NCI-H69 (cell line): ENCODE measurements around the gene CNIH1.
A peak's percentile ranks its signal among the peaks of the same experiment; 100 is the strongest.
"Not testable (repeated sequence)": the region's sequence is repeated elsewhere in the genome, so short reads cannot be mapped to it uniquely, and the experiment has no call there.

Experiments
- DNase-seq: peaks from one replicate; lab custom pipeline; 2025; lab: John Stamatoyannopoulos, UW

The CNIH1 gene

GRCh38 chr14:54427871-54428270, 13.3 kb downstream of the CNIH1 start:
- DNase-seq = no peak

- DNase-seq = no peak
Measured at GRCh38 chr14:54425537-54426274, 15.5 kb downstream of the CNIH1 start.

- no peak for DNase-seq
Measured at GRCh38 chr14:54425068-54425467, 16.1 kb downstream of the CNIH1 start.

DNA sequence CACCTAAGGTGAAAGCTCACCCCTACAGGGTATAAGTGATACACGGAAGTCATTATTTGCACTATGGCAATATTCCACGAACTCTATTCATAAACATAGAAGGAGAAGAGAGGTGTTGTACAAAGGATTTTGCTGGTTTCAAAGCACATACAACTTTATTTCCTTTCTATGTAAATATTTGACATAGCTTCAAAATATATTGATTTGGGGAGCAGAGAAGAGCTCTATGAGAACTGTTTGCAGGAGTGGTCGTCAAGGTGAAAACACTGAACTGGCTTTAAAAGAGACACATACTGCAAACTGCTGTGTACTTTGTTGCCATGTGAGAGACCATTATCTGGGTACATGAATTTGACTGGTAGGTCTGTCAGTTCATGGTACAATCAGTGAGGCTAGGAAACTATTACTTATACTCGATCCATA, 16.7 kb downstream of the CNIH1 start:
- DNase-seq = no peak

- no peak for DNase-seq
Measured at GRCh38 chr14:54423991-54424390, 17.2 kb downstream of the CNIH1 start.

DNA sequence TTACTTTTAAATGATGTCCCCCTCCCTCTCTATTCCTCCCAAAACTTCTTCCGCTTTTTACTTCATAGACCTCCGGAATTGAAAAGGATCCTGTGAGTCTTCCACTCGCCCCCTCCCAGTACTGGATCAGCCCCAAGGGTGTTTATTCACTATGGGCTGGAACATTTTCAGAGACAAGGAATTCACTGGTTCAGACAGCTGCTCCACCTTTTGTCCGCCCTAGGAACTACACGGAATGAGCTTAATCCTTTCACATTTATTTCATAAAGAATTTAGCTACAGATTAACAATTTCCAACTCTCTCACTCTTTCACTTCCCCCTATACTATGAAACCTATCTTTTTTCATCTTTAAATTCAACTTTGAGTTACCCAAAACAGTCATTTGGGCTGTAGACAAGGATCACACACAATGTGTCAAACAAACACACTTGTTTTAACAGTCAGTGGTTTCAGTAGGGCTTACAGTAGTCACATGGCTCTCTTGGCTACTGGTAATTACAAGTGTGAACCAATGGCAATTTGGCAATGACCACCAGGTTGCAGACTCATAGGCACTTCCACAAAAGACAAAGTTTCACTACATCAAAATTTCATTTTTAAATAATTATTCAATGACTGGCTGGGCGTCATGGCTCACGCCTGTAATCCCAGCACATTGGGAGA, 20.6 kb downstream of the CNIH1 start:
- peak; percentile 51 for DNase-seq

DNA sequence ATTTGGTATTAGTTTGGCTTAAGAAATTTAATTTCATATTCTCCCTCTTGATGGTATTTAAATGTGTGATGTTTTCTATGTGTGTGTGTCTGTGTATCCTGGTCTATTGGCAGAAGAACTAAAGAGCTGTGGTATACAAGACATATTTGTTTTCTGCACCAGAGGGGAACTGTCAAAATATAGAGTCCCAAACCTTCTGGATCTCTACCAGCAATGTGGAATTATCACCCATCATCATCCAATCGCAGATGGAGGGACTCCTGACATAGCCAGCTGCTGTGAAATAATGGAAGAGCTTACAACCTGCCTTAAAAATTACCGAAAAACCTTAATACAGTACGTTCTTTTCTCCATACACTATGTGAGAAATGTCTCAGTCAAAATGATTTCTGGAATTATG, 29.8 kb downstream of the CNIH1 start:
- DNase-seq = no peak

- DNase-seq = no peak
Measured at GRCh38 chr14:54410215-54410614, 31.0 kb downstream of the CNIH1 start.

GRCh38 chr14:54403401-54404005, 37.7 kb downstream of the CNIH1 start:
- DNase-seq = not testable (repeated sequence)

- no peak for DNase-seq
Measured at GRCh38 chr14:54399560-54399959, 41.6 kb downstream of the CNIH1 start.

GRCh38 chr14:54396493-54397335, 44.5 kb downstream of the CNIH1 start, which contains the start of gene CDKN3:
Gene CDKN3, plus strand, starts transcription at chr14:54397007. Its CDS starts 62 bp downstream, at chr14:54397069.
- peak; percentile 100 for DNase-seq

DNA sequence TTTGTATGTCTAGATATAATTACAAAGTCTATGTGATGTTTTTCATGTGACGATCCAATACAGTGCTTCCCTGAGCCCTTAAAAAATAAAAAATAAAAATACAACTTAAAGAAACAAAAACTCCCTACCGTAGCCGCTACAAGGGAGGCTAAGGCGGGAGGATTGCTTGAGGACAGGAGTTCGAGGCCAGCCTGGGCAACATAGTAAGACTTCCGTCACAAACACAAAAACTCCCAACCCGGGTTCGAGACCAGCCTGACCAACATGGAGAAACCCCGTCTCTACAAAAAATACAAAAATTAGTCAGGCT, 45.0 kb downstream of the CNIH1 start:
- peak; percentile 74 for DNase-seq

DNA sequence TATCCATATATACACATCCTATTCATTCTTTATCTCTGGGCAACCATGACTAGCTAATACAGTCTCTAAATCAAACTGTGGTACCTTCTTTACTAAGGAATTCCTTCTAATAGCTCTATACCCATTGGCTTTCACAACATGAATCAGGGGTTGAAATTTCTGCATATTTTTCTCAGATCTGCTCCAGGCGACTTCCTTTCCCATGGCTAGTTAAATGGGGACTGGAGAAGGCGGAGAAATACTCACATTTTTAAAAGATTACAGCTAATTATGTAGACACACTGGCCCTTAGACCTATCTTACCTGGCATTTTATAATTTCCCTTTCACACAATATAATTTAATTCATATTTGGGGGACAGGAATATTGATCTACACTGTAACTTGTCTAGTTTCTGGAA, 45.5 kb downstream of the CNIH1 start:
- DNase-seq = no peak

- no peak for DNase-seq
Measured at GRCh38 chr14:54395284-54395683, 45.9 kb downstream of the CNIH1 start.

DNA sequence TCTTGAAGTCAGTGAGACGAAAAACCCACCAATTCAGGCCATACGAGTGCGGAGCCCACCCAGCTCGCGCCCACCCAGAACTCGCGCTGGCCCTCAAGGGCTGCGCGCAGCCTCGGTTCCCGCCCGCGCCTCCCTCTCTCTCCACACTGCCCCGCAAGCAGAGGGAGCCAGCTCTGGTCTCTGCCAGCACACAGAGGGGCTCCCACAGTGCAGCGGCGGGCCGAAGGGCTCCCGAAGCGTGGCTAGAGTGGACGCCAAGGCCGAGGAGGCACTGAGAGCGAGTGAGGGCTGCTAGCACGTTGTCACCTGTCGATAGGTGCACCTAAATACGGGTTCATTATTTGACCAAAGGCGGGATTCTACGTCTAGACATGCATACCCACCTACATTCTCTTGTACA, 46.6 kb downstream of the CNIH1 start:
- no peak for DNase-seq

- DNase-seq = not testable (repeated sequence)
Measured at GRCh38 chr14:54392986-54393884, 47.9 kb downstream of the CNIH1 start.

DNA sequence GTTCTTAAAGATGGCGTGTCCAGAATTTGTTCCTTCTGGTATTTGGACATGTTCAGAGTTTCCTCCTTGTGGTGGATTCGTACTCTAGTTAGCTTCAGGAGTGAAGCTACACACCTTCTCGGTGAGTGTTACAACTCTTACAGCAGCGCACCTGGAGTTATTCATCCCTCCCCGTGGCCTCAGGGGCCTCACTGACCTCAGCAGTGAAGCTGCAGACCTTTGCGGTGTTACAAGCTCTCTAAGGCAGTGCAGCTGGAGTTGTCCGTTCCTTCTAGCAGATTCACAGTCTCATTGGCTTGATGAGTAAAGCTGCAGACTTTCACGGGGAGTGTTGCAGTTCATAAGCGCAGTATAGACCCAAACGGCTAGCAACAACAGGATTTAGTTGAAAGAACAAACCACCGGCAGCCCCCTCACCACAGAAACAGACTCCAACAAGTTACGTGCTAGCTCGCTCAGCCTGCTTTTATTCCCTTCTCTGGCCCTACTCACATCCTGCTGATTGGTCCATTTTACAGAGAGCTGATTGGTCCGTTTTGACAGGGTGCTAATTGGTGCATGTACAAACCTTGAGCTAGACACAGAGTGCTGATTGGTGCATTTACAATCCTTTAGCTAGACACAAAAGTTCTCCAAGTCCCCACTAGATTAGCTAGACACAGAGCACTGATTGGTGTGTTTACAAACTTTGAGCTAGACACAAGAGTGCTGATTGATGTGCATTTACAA, 48.9 kb downstream of the CNIH1 start:
- DNase-seq = no peak

DNA sequence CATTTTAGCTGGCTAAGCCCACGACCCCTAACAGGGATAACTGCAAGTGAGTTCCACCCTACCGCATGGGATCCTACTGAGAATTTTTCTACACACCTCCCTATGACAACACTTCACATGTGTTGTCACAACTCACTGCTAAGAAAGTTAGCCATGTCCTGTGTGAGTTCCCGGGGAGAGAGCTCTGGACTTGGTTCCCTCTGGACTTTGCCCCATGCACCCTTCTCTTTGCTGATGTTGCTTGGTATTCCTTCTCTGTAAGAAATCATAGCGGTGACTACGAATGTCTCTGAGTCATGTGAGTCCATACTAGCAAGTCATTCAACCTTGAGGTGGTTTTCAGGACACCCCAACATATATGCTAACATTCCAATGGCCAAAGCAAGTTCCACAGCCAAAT, 53.8 kb downstream of the CNIH1 start:
- DNase-seq = no peak

DNA sequence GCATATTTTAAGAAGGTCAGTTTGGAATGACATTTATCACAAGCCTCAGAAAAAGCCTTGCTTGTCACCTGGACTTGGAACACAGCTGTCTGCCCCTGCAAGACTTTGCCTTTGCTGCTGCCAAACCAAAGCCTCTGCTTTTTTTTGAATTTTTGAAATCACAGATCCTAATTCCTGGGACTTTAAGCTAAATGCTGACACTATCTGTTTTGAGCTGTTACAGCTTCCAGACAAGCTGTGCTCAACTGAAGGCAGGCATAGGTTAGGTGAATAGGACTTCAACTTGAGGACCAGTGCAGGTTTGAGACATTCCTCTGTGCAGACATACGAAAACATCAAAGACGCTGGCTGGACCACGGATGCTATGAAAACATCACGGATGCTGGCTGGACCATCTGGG, 55.6 kb downstream of the CNIH1 start:
- DNase-seq = no peak

DNA sequence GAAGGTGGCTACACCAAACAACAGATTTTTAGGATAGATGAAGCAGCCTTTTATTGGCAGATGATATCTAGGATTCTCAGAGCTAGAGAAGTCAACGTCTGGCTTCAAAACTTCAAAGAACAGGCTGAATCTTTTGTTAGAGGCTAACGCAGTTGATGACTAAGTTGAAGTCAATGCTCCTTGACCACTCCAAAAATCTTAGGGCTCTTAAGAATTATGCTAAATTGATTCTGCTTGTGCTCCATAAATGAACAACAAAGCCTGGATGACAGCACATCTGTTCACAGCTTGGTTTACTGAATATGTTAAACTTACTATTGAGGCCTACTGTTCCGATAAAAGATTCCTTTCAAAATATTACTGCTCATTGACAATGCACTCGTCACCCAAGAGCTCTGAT, 57.3 kb downstream of the CNIH1 start:
- no peak for DNase-seq

GRCh38 chr14:54381821-54382220, 59.4 kb downstream of the CNIH1 start:
- no peak for DNase-seq
